ENCODE results near the gene HCST.

- TF ChIP-seq CTCF (IDR thresholded peaks at IDR 0.05) (no peak), POLR2A (IDR thresholded peaks at IDR 0.05) (no peak)
These were observed 45.7 kb upstream of the HCST start, which contains the start of gene KIRREL2 for GRCh38 chr19:35856546-35857149.
